Panc1 (cell line): ENCODE data around the gene USP48.
"Not testable (repeated sequence)": the region's sequence is repeated elsewhere in the genome, so short reads cannot be mapped to it uniquely, and the experiment has no call there.

Experiments used
- CTCF ChIP-seq: fragments of 450-650 bp; IDR thresholded peaks from 2 replicates; pipeline ENCODE4 v1.5.1; 2017; ENCODE audit warnings: mild to moderate bottlenecking
- POLR2AphosphoS5 ChIP-seq: IDR thresholded peaks from 2 replicates; pipeline ENCODE4 v1.6.1; 2012; ENCODE audit warnings: mild to moderate bottlenecking, low read depth, low read length, moderate library complexity
- REST ChIP-seq, 2 experiments: IDR thresholded peaks; 2 replicates each; pipeline ENCODE4 v1.6.1; 2011 to 2012; ENCODE audit warnings: low read depth in 2 of 2, control low read depth in 1 of 2, low read length in 1 of 2, mild to moderate bottlenecking in 1 of 2, moderate library complexity in 1 of 2; ENCODE audit not compliant: insufficient read depth in 1 of 2
- SIN3A ChIP-seq: IDR thresholded peaks from 2 replicates; pipeline ENCODE4 v1.6.1; 2012; ENCODE audit warnings: low read depth, mild to moderate bottlenecking, low read length, moderate library complexity, borderline replicate concordance; ENCODE audit not compliant: insufficient read depth

GRCh38 chr1:21785764-21786163 lies 2.8 kb upstream of the USP48 start:
- not testable (repeated sequence) for TF ChIP-seq CTCF; REST (IDR thresholded peaks at IDR 0.05; ENCODE audit: insufficient read depth in 1 of 2, low read depth in 2 of 2, low read length in 1 of 2); POLR2AphosphoS5; SIN3A
